Activated T-cell treated with anti-CD3 and anti-CD28 coated beads, Interleukin-2, amount 50 U/mL, for 72 hours (primary cell): Measurements from ENCODE around the gene NEK5. TPM values are rescaled to one million over a fixed set of nuclear protein-coding genes. Genes with fewer than 3 reads are reported as not detected.

ENCODE experiments used
- ATAC-seq, 2 donors: fragments of 150-1000 bp; cut with Tn5 transposase; replicated peaks in 1 of 2; 2 replicates each; pipeline ENCODE4 v1.10.0; 2021; ENCODE audit warnings: moderate library complexity in 2 of 2, mild to moderate bottlenecking in 1 of 2
- DNase-seq, 2 donors: peaks; one replicate each; pipeline ENCODE4 v3.0.0; 2021 to 2022; ENCODE audit warnings: mixed read lengths in 1 of 2
- H3K27ac Mint-ChIP-seq: one replicate; pipeline ENCODE4 v1.8.0; 2022; ENCODE audit warnings: mild to moderate bottlenecking, moderate library complexity, mixed read lengths
- H3K27me3 Mint-ChIP-seq: one replicate; pipeline ENCODE4 v1.8.0; 2022; ENCODE audit warnings: low read depth, mixed read lengths
- H3K36me3 Mint-ChIP-seq, 2 donors: one replicate each; pipeline ENCODE4 v1.8.0; 2022; ENCODE audit warnings: mixed read lengths in 2 of 2, mild to moderate bottlenecking in 1 of 2; ENCODE audit not compliant: insufficient read depth in 2 of 2
- H3K4me1 Mint-ChIP-seq: one replicate; pipeline ENCODE4 v1.8.0; 2022; ENCODE audit warnings: low read depth, mixed read lengths
- H3K4me3 Mint-ChIP-seq, 2 donors: one replicate each; pipeline ENCODE4 v1.8.0; 2022; ENCODE audit warnings: mild to moderate bottlenecking in 2 of 2, mixed read lengths in 2 of 2, moderate library complexity in 2 of 2
- H3K9me3 Mint-ChIP-seq, 2 donors: one replicate each; pipeline ENCODE4 v1.8.0; 2022; ENCODE audit warnings: mixed read lengths in 2 of 2
- total RNA-seq, 2 donors: library from RNA; stranded (reverse); gene quantifications; one replicate each; pipeline ENCODE4 v1.2.3, GENCODE V29; 2022

NEK5 gene
- total RNA-seq, 2 donors from 2014 or later: 0.12 to 0.16 TPM

DNA sequence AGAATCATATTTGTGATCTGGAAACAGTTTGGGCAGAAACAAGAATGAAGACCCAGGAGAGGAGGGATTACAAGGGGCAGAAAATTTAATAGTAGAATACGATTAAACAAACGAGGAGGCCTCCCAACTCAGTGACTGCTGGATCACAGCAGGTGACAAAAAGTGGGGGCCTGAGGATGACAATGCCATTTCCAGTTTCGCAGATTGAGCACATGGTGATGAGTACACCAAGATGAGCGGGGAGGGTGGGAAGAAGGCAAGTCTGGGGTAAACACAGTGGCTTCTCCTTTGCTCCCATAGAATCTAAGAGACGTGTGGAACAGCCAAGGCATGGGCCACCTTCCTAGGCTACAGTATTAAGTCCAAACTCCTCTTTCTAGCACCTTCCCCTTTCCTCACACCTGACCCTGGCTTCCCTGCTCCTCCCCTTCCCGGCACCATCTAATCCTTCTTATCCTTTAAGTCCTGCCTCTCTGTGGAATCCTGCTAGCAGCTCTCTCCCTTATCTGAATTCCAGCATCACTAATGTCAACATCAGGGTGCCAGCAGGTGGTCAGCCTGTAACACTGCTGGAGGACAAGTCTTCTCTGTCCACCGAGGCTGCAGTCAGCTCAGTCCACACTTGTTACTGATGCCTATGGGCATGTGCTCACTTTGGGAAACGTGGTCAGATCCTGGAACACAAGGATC lies 131.1 kb downstream of the NEK5 start:
- ATAC-seq (no peak), DNase-seq (no peak)
- Mint-ChIP-seq H3K36me3 (no peaks in the 10 kb centered on the region), H3K9me3 (no peaks in the 10 kb centered on the region), H3K27me3 (peaks cover 16% of the 10 kb centered on the region), H3K4me1 (peaks cover 5% of the 10 kb centered on the region), H3K4me3 (no peak overlapping the region), H3K27ac (no peak overlapping the region)

DNA sequence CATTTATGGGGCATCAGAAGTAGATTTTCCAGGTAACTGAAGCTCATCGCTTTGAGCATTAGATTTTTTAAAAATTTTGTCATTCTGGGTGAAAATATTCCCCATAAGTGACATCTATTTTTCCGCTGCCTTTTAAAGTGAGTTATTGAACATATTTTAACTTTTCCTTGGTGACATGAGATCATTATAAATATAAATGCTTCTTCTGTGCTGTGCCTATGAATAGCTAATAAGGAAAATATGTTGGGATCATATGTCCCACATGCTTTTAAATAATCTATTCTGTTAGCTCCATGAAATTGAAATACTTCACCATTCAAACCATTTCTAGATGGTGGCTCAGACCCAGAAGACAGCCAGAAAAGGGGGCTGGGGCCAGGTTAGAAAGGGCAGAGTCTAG lies 131.7 kb downstream of the NEK5 start:
- no peak overlapping the region for H3K27ac Mint-ChIP-seq
- peaks cover 5% of the 10 kb centered on the region for H3K4me1 Mint-ChIP-seq
- no peak for DNase-seq
- no peaks in the 10 kb centered on the region for H3K9me3 Mint-ChIP-seq
- no peak for ATAC-seq
- H3K36me3 Mint-ChIP-seq: no peaks in the 10 kb centered on the region
- peaks cover 16% of the 10 kb centered on the region for H3K27me3 Mint-ChIP-seq
- H3K4me3 Mint-ChIP-seq: no peak overlapping the region

DNA sequence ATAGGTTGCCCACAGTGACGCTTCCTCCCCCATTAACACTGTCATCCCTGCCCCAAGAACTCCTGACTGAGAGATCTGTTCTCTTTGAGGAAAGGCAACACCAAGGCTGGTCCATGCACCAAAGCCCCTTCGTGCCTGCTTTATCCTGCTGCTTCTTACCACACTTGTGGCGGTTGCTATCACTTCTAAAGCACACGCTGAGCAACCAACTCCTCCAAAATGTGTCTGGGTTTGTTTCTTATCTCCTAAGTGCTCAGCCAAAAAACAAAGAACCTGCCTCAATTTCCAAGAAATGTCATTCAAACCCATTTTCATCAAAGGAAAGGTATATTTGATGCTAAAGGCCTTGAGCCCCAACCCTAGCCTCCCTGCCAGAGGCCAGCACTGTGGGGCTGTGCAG lies 132.2 kb downstream of the NEK5 start:
- no peak for DNase-seq
- H3K36me3 Mint-ChIP-seq: no peaks in the 10 kb centered on the region
- H3K27me3 Mint-ChIP-seq: peaks cover 16% of the 10 kb centered on the region
- ATAC-seq: no peak
- no peaks in the 10 kb centered on the region for H3K9me3 Mint-ChIP-seq
- peaks cover 5% of the 10 kb centered on the region for H3K4me1 Mint-ChIP-seq
- H3K4me3 Mint-ChIP-seq: no peak overlapping the region
- no peak overlapping the region for H3K27ac Mint-ChIP-seq

- ATAC-seq (no peak), DNase-seq (no peak)
- Mint-ChIP-seq H3K9me3 (no peaks in the 10 kb centered on the region), H3K4me3 (no peak overlapping the region), H3K36me3 (no peaks in the 10 kb centered on the region), H3K4me1 (no peaks in the 10 kb centered on the region), H3K27ac (no peak overlapping the region), H3K27me3 (peaks cover 16% of the 10 kb centered on the region)
Measured at GRCh38 chr13:51995677-51996551, 133.0 kb downstream of the NEK5 start.

DNA sequence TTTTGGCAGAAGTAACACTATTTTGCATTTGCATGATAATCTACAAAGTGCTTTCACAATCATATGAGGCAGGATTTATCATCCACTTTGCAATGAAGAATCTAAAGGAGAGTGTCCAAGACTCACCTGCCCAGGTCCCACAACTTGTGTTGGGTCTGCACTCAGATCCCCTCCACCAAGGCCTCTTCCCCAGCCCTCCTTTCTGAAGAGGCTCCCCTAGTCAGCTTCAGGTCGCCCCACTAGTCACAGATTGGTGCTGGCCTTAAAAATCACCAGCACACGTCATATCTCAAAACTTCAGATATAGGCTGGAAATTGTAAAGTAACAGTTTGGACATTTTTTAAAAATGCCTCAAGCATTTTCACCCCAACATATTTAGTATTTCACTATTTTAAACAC lies 135.2 kb downstream of the NEK5 start:
- no peaks in the 10 kb centered on the region for H3K36me3 Mint-ChIP-seq
- DNase-seq (no peak), ATAC-seq (no peak)
- H3K4me3 Mint-ChIP-seq: no peak overlapping the region
- H3K4me1 Mint-ChIP-seq: no peaks in the 10 kb centered on the region
- H3K27me3 Mint-ChIP-seq: peaks cover 9% of the 10 kb centered on the region
- no peak overlapping the region for H3K27ac Mint-ChIP-seq
- H3K9me3 Mint-ChIP-seq: no peaks in the 10 kb centered on the region

DNA sequence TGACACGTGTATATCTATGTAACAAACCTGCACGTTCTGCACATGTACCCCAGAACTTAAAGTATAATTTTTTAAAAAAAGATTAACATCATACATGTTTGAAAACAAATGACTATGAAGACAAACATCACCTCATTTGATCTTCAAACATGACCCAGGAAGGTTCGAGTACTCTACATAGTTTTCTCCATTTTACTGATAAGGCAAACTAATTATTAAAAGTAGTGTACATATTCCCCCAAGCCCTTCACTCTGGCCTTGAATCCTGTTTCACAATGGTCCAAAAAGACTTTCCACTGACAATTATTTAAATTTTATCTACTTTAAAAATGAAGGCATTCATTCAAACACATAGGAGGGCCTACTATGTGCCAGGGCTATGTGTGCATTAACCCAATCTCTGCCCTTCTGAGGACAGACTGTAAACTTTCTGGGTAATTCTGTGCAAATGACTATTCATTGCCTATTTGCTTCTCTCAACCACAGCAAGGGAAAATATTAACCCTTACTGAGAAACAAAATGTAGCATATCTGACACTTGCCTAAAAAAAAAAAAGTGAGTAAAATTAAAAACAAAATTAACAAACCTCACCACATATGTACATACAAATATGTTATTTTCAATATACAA lies 139.8 kb downstream of the NEK5 start:
- no peaks in the 10 kb centered on the region for H3K9me3 Mint-ChIP-seq
- no peak overlapping the region for H3K4me3 Mint-ChIP-seq
- no peak overlapping the region for H3K27ac Mint-ChIP-seq
- DNase-seq (no peak), ATAC-seq (no peak)
- peaks cover 0 to 3% of the 10 kb centered on the region in 2 donors for H3K36me3 Mint-ChIP-seq
- H3K27me3 Mint-ChIP-seq: peaks cover 3% of the 10 kb centered on the region
- no peaks in the 10 kb centered on the region for H3K4me1 Mint-ChIP-seq

Other genes starting within 250 kb of the NEK5 start
- 1 to 10 TPM; 2.3 to 3.0 TPM for gene ATP7B, start 117.6 kb downstream of the NEK5 start, total RNA-seq
- 10 to 100 TPM; 22.5 to 26.5 TPM for gene ALG11, start 116.7 kb downstream of the NEK5 start, total RNA-seq
- 10 to 100 TPM; 10.0 to 10.4 TPM for gene UTP14C, start 104.4 kb downstream of the NEK5 start, total RNA-seq
- gene NEK3, start 30.5 kb upstream of the NEK5 start, total RNA-seq: 10 to 100 TPM; 14.4 to 14.9 TPM